RWPE2 (cell line): ENCODE data around the gene RPS6KA5.
A peak's percentile ranks its signal among the peaks of the same experiment; 100 is the strongest.

Experiments used
- ATAC-seq: fragments of 200-7000 bp; cut with Tn5 transposase; 3 replicates; pipeline ENCODE4 v1.9.1; 2021; ENCODE audit warnings: low read depth
- DNase-seq: peaks from one replicate; pipeline ENCODE4 v3.0.0-alpha.2; 2020; ENCODE audit warnings: low spot score
- H3K27ac ChIP-seq: fragments of 450-650 bp; 2 replicates; pipeline ENCODE4 v1.5.1; 2017; ENCODE audit warnings: mild to moderate bottlenecking; ENCODE audit not compliant: poor library complexity, severe bottlenecking
- H3K27me3 ChIP-seq: fragments of 250-450 bp; sonication (Bioruptor Pico); 2 replicates; pipeline ENCODE4 v1.5.1; 2021; ENCODE audit warnings: mild to moderate bottlenecking, moderate library complexity; ENCODE audit not compliant: insufficient read depth, poor library complexity, severe bottlenecking
- H3K36me3 ChIP-seq: fragments of 250-450 bp; sonication (Bioruptor Pico); 2 replicates; pipeline ENCODE4 v1.5.1; 2020; ENCODE audit warnings: low read depth, mild to moderate bottlenecking, moderate library complexity
- H3K4me1 ChIP-seq: fragments of 250-450 bp; sonication (Bioruptor Pico); 2 replicates; pipeline ENCODE4 v1.5.1; 2021; ENCODE audit warnings: mild to moderate bottlenecking, moderate library complexity; ENCODE audit not compliant: insufficient read depth, poor library complexity, severe bottlenecking
- H3K4me3 ChIP-seq: fragments of 250-450 bp; sonication (Bioruptor Pico); 2 replicates; pipeline ENCODE4 v1.5.1; 2021; ENCODE audit warnings: mild to moderate bottlenecking, moderate library complexity; ENCODE audit not compliant: severe bottlenecking
- H3K9me3 ChIP-seq: fragments of 250-450 bp; sonication (Bioruptor Pico); 2 replicates; pipeline ENCODE4 v1.5.1; 2021; ENCODE audit warnings: mild to moderate bottlenecking, moderate library complexity; ENCODE audit not compliant: severe bottlenecking
- TF ChIP-seq, protein P1 (sequence below): fragments of 450-650 bp; IDR thresholded peaks from one replicate; pipeline ENCODE4 v1.5.1; 2017; ENCODE audit warnings: mild to moderate bottlenecking, moderate library complexity; ENCODE audit not compliant: poor library complexity, severe bottlenecking

RPS6KA5 gene

DNA sequence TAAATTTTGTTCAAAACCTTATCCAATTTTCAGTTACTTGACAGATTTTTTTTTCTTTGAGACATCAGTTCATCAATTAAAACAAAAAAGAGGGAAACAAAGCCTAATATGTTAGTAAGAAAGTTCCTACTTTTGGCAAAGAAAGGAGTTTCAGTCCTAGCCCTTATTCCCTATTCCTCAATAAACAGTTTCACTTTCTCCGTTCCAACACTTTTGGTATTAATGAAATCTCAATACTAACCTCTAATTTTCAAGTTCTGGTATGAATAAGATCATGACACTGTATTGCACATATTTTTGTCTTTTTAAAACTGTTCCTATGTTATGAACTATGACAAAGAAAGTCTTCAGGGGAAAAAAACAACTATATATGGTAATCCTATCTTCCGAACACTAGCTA is 48.4 kb downstream of the RPS6KA5 start:
- peaks cover 4% of the 10 kb centered on the region for H3K4me1 ChIP-seq
- no peaks in the 10 kb centered on the region for H3K27me3 ChIP-seq
- H3K4me3 ChIP-seq = no peak overlapping the region
- TF ChIP-seq, protein P1, sequence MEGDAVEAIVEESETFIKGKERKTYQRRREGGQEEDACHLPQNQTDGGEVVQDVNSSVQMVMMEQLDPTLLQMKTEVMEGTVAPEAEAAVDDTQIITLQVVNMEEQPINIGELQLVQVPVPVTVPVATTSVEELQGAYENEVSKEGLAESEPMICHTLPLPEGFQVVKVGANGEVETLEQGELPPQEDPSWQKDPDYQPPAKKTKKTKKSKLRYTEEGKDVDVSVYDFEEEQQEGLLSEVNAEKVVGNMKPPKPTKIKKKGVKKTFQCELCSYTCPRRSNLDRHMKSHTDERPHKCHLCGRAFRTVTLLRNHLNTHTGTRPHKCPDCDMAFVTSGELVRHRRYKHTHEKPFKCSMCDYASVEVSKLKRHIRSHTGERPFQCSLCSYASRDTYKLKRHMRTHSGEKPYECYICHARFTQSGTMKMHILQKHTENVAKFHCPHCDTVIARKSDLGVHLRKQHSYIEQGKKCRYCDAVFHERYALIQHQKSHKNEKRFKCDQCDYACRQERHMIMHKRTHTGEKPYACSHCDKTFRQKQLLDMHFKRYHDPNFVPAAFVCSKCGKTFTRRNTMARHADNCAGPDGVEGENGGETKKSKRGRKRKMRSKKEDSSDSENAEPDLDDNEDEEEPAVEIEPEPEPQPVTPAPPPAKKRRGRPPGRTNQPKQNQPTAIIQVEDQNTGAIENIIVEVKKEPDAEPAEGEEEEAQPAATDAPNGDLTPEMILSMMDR = no peak
- H3K27ac ChIP-seq = no peak overlapping the region
- H3K36me3 ChIP-seq = no peaks in the 10 kb centered on the region
- H3K9me3 ChIP-seq = no peaks in the 10 kb centered on the region
- DNase-seq (no peak), ATAC-seq (no peak)

DNA sequence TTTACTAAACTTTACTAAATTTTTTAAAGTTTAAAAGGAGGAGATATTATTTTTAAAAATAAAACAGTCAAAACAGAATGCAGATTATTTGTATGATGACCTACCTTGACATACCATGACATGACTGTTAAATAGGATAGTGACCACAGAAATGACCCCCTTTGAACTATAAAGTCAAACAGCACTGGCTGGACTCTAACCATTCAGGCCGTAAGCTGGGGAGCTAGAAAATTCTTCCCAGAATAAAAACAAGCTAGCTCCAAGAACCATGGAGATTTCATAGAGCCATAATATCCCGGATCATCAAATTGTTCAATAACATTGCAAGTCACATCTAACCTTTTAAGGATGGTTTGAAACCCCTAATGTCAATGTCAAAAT is 50.3 kb downstream of the RPS6KA5 start:
- Histone ChIP-seq H3K4me3 (no peak overlapping the region), H3K27me3 (no peaks in the 10 kb centered on the region), H3K4me1 (peaks cover 7% of the 10 kb centered on the region), H3K9me3 (no peaks in the 10 kb centered on the region), H3K36me3 (no peaks in the 10 kb centered on the region), H3K27ac (no peak overlapping the region)
- no peak for ATAC-seq
- DNase-seq = no peak
- TF ChIP-seq, protein P1 = no peak

DNA sequence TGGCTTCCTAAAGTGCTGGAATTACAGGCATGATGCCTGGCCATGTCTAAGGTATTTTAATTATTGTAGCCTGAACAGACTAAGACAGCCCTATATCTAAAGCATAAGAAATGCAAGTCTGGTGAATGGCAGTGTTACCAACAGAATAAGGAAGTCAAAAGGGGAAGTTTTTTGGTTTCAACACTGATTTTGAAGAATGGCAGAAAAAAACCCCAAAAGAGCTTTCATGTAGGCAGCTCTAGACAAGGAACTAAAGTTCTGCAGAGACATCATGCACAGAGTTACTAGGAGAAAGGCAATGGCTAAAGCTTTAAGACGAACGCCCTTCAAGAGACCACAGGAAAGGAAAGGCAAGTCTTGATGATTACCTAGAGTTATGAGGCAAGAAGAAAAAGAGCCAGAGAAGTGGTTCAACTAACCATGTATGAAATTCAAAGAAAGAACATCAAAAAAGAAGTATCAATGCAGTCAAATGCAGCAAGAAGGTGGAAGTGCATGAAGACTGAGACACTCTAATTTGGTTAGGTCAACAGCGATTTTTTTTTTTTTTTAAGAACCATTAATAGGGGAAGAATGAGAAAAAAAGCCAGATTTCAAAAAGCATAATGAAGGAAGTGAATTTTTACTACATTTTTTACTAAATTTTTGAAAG is 50.8 kb downstream of the RPS6KA5 start:
- Histone ChIP-seq H3K27me3 (no peaks in the 10 kb centered on the region), H3K4me3 (no peak overlapping the region), H3K4me1 (peaks cover 7% of the 10 kb centered on the region), H3K27ac (no peak overlapping the region), H3K36me3 (no peaks in the 10 kb centered on the region), H3K9me3 (no peaks in the 10 kb centered on the region)
- ATAC-seq = no peak
- TF ChIP-seq, protein P1 = no peak
- no peak for DNase-seq

DNA sequence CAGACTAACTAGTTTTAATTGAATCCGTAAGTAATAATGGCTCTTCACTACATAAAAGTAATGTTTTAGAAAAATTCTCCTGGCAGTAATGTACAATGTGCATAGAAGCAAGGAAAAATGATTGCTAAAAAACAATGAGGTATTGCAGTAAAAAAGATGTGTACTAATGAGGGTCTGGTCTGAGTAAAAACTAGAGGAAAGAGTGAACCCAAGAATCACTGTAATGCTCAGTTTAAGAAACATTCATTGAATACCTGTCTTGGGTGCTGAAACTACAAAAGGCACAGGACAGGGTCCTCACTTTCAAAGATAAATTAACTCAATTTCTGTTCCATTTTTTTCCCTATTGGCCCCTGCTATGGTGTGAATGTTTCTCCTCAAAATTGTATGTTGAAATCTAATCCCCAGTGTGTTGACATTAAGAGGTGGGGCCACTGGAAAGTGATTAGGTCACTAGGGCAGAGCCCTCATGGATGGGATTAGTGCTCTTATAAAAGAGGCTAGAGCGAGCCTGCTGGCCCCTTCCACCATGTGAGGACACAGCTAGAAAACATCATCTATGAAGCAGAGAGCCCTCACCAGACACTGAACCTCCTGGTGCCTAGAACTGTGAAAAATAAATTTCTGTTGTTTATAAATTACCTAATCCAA is 51.6 kb downstream of the RPS6KA5 start:
- no peaks in the 10 kb centered on the region for H3K27me3 ChIP-seq
- H3K4me3 ChIP-seq = no peak overlapping the region
- peaks cover 7% of the 10 kb centered on the region for H3K4me1 ChIP-seq
- ATAC-seq (peak; percentile 58), DNase-seq (no peak)
- H3K9me3 ChIP-seq = no peaks in the 10 kb centered on the region
- H3K36me3 ChIP-seq = no peaks in the 10 kb centered on the region
- H3K27ac ChIP-seq = no peak overlapping the region
- TF ChIP-seq, protein P1 = no peak

DNA sequence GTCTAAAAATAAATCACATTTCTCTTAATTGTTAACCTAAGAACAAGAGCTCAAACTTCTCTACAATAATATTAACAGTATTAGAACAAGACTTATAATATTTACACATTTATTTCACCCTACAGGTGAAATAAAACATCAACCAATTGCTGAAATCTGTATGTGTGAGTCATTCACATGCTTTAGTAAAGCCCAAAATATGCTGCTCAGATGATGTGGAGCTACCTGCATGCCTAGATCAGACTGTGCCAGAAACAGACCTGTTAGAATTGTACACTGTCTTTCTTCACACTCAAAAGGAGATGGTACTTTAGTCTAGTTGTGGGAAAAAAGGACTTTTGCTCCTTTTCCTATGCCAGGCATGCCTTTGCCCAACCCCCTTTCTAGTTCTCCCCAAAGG is 54.7 kb downstream of the RPS6KA5 start:
- ATAC-seq = peak; percentile 99
- Histone ChIP-seq H3K27ac (no peak overlapping the region), H3K36me3 (no peaks in the 10 kb centered on the region), H3K4me1 (peaks cover 7% of the 10 kb centered on the region), H3K9me3 (no peaks in the 10 kb centered on the region), H3K27me3 (no peaks in the 10 kb centered on the region), H3K4me3 (no peak overlapping the region)
- TF ChIP-seq, protein P1 = no peak
- DNase-seq = no peak
